GM18502 (cell line): ENCODE measurements around the gene CABLES2.

Experiments used
- ATAC-seq: cut with Tn5 transposase; IDR thresholded peaks from one replicate; pipeline ENCODE4 v1.9.1; 2021; ENCODE audit warnings: mild to moderate bottlenecking; ENCODE audit not compliant: unreplicated experiment, poor library complexity

Gene CABLES2

DNA sequence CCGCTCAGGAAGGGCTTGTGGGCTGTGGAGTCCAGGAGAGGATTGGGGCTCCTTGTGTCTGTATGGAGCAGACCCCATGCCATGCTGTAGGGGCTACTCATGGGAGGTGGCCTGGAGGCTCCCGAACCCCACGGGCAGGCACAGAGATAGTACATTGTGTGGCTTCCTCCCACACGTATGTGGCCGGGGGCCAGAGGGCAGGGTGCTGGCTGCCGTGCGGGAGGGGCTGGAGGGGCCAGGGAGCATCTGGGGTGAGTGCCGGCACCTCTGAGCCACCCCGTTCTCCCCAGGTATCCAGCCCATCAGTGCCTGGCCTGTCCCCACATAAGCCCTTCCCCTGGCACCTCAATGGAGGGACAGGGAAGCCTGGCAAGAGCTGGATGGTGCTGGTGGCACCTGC, 12.7 kb upstream of the CABLES2 start:
- no peak for ATAC-seq

- no peak for ATAC-seq
These were observed 11.8 kb upstream of the CABLES2 start for GRCh38 chr20:62418709-62419487.

- ATAC-seq = no peak
These were observed 11.1 kb upstream of the CABLES2 start for GRCh38 chr20:62417981-62418708.

GRCh38 chr20:62416651-62417637, 9.9 kb upstream of the CABLES2 start:
- no peak for ATAC-seq

GRCh38 chr20:62415354-62416111, 8.4 kb upstream of the CABLES2 start:
- ATAC-seq = no peak

DNA sequence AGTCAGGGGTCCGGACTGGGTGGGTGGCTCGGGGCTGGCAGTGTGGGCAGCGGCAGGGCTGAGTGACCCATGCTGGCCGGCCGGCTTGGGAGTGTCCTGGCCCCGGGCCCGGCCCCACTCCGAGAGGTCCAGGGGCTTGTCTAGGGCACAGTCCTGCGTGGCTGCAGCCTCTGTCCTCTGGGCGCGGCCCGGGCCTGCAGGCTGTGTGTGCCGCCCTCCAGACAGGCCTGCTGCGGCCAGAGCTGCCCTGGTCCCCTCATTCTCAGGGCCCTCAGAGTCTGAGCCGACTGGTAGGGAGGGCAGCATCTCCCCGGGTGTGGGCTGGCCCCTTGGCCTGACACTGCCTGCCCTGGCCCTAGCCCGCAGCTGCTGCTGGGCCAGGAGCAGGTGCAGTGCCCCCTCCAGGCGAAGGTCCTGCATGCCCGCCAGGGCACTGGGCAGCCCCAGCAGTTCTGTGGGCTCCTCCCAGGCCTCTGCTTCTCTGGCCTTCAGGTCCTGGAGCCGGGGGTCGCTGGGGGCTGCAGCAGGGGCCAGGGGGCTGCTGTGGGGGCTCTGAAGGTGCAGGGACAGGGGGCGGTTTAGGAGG, 6.9 kb upstream of the CABLES2 start:
- ATAC-seq = no peak

GRCh38 chr20:62413025-62413570, 6.0 kb upstream of the CABLES2 start:
- ATAC-seq = no peak

- ATAC-seq = no peak
These were observed 5.3 kb upstream of the CABLES2 start for GRCh38 chr20:62412194-62413024.

DNA sequence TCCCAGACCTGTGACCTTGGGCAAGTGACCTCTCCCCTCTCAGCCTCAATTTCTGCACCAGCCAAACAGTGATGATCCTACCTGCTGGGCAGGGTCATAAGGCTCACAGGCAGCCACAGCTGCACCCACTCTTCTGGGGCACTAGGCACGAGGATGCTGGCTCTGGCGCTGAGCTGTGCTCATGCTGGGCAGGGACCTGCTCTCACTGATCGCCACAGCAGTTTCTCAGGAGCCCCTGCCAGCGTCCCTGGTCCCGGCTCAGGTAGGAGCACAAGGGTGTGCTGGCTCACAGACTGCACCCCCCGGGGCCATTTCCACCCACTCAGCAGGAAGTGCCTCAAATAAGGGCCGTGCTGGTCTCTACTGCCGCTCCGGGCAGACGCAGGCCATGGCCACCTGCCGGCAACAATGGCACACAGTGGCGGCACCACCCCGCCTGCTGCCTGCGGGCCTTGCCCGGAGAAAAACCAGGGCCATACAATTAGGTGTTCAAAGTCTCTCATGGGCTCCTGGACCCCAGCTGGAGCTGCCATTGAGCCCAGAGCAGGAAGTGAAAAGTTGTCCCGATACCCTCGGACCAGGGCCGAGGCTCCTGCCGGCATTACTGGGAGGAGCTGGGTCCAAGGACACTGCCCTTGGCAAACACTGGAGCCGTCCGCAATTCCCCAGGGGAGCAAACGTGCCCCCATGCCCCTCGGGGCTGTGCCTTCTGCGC, 4.6 kb upstream of the CABLES2 start:
- ATAC-seq = no peak

- ATAC-seq = no peak
These were observed 3.8 kb upstream of the CABLES2 start for GRCh38 chr20:62410746-62411478.

- ATAC-seq = no peak
These were observed 3.1 kb upstream of the CABLES2 start for GRCh38 chr20:62409931-62410745.

- ATAC-seq = no peak
These were observed 2.2 kb upstream of the CABLES2 start for GRCh38 chr20:62409086-62409853.

DNA sequence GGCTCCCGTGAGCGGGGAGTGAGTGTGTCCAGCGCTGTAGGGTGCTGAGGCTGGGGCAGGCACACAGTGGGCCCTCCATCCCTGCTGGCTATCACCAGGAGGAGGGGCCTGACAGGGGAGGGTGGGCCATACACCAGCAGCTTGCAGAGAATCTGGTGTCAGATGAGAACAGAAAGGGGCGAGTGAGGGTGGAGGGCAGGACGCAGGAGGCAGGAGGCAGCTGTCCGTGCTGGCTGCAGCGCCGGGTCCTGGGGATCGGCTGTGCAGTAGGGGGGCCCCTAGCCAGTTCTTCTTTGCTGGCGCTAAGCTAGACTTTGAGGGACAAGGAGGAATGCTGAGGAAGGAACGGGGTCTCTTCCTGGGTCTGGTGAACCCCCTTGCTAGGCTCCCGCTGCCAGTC, 1.6 kb upstream of the CABLES2 start:
- ATAC-seq = no peak

- no peak for ATAC-seq
These were observed 970 bp upstream of the CABLES2 start for GRCh38 chr20:62408055-62408454.

DNA sequence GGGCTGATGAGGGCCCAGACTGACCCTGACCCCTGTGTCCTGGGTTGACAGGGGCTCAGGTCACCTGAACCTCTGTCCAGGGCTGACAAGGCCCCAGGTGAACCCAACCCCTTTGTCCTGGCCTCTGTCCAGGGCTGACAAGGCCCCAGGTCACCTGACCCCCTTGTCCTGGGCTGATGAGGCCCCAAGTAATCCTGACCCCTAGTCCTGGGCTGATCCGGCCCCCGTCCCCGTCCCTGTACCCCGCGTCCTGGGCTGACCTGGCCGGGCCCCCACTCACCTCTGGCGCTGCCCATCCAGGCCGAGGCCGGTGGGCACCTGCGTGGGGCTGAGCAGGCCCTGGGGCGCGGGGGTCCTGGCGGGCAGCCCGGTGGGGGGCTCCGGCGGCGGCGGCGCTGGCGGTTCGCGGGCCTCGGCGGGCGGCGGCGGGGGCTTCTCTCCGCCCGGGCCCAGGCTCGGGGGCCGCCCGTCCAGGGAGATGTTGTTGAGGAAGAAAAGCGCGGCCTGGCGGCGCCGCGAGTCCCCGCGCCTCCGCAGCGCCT, 379 bp downstream of the CABLES2 start:
- ATAC-seq = peak; percentile 6
